ENCODE data around the gene ABAT. TPM values are rescaled to one million over a fixed set of nuclear protein-coding genes. Genes with fewer than 3 reads are reported as not detected.

The ABAT gene
- total and polyA plus RNA-seq, 2 of the 8 experiments (the other 6 are each of a cell fraction or from before 2014, with no cell fraction given) = 6.4 to 8.4 TPM

DNA sequence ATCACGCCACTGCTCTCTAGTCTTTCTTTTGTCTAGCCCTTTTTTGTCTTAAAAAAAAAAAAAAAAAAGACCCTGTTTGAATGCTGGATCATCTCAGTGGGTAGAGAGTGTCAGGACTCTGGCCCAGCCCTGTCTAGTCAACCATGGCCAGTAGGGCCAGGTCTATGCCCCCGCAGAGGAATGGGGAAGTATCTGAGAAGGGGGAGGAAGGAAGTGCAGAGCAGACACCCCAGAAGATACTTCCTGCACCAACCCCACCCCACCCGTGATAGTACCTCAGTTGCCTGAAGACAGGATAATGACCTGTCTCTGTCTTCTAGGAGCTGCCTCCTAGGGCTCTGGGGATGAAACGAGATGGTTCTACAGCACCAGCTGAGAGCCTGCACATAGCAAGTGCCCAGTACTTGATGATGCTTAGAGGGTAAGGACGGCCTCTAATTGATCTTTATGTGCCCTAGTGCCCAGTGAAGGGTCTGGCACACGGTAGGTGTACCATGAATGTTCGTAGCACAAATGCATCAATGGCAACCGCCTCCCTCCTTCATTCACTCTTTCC is 55.4 kb downstream of the ABAT start (continued):
- TF ChIP-seq SIN3A (conservative IDR thresholded peaks at IDR 0.05 in 1 of 2, IDR thresholded peaks at IDR 0.05 in 1 of 2; ENCODE audit: low read depth in 1 of 2, low read length in 2 of 2) = no peak
- TF ChIP-seq SRF (IDR thresholded peaks at IDR 0.05; ENCODE audit: low read depth, low read length) = no peak
- TF ChIP-seq TCF12 (IDR thresholded peaks at IDR 0.05; ENCODE audit: low read depth, low read length) = no peak
- TF ChIP-seq SP2 (IDR thresholded peaks at IDR 0.05; ENCODE audit: low read length) = no peak
- no peak for TF ChIP-seq SIRT6 (IDR thresholded peaks at IDR 0.05; ENCODE audit: low read length)
- TF ChIP-seq MAFK (IDR thresholded peaks at IDR 0.05; ENCODE audit: low read depth, low read length) = no peak
